ENCODE results near the gene FBXO3. TPM values are rescaled to one million over a fixed set of nuclear protein-coding genes. Genes with fewer than 3 reads are reported as not detected.

The FBXO3 gene
- total and polyA plus RNA-seq, 2 donors from 2014 or later: 27.5 to 40.4 TPM

DNA sequence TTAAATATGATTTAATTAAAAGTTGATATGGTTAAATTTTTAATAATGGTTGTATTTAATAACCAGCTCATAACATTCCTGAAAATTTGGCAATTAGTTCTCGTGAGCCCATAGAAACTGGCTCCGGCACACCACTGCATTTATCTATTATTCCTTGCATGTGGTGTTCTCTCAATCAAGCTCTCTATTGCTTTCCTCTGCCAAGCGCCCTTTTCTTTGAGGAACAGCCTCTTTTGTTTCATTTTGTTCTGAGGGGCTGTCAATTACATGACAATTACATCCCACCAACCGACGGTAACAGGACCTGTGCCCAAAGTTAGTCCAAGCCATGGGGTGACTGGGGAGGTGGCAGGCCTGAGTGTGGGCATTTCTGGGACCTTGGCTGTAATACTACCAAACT, 81.8 kb downstream of the FBXO3 start:
- no peaks in the 10 kb centered on the region for H3K27me3 ChIP-seq (ENCODE audit: control insufficient read depth, insufficient read depth, low read length)
- TF ChIP-seq, protein P1, sequence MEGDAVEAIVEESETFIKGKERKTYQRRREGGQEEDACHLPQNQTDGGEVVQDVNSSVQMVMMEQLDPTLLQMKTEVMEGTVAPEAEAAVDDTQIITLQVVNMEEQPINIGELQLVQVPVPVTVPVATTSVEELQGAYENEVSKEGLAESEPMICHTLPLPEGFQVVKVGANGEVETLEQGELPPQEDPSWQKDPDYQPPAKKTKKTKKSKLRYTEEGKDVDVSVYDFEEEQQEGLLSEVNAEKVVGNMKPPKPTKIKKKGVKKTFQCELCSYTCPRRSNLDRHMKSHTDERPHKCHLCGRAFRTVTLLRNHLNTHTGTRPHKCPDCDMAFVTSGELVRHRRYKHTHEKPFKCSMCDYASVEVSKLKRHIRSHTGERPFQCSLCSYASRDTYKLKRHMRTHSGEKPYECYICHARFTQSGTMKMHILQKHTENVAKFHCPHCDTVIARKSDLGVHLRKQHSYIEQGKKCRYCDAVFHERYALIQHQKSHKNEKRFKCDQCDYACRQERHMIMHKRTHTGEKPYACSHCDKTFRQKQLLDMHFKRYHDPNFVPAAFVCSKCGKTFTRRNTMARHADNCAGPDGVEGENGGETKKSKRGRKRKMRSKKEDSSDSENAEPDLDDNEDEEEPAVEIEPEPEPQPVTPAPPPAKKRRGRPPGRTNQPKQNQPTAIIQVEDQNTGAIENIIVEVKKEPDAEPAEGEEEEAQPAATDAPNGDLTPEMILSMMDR (IDR thresholded peaks at IDR 0.05; ENCODE audit: borderline replicate concordance, extremely low read depth, insufficient read depth): no peak
- peak overlapping the region; percentile 79 to 91 for H3K27ac ChIP-seq (ENCODE audit: low read depth in 2 of 2, low read length in 2 of 2)
- H3K9ac ChIP-seq (ENCODE audit: low read length in 3 of 3): peak overlapping the region in 1 of 3 donors; percentile 14
- peaks cover 0 to 46% (median 40%) of the 10 kb centered on the region in 3 donors for H3K4me1 ChIP-seq (ENCODE audit: control insufficient read depth in 2 of 3, insufficient read depth in 2 of 3, low read depth in 1 of 3, low read length in 3 of 3)
- H3K9me3 ChIP-seq (ENCODE audit: control insufficient read depth in 2 of 3, insufficient read depth in 1 of 3, low read length in 3 of 3): no peaks in the 10 kb centered on the region
- no peak overlapping the region for H3K4me3 ChIP-seq (ENCODE audit: low read length in 3 of 3)
- no peaks in the 10 kb centered on the region for H3K36me3 ChIP-seq (ENCODE audit: control insufficient read depth in 2 of 3, insufficient read depth in 3 of 3, low read length in 3 of 3)
- no peak for DNase-seq
- intact Hi-C loops (cut with DNase I): no loop called here
- no peak for FAIRE-seq

DNA sequence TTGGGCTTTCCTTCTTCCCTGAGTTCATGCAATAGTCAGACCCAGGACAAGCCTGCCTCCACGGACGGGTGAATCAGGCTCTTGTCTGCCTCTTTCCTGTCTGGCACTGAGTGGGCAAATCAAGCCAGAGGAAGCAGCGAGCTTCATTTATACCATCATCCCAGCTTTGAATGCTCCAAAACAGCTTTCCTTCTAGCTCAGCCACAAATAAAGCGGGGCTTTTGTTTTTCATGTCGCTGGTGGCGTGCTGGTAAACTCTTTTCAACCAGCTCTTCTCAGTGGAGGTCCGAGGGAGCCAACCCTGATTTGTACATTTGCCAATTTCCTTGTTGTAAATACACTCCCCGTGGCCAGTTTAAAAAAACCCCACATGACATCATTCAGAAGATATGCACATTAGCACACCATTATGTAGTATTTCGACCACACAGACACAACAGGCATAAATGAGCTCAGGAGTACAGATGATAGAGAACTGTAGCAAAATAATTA, 82.3 kb downstream of the FBXO3 start:
- no peaks in the 10 kb centered on the region for H3K27me3 ChIP-seq (ENCODE audit: control insufficient read depth, insufficient read depth, low read length)
- H3K9ac ChIP-seq (ENCODE audit: low read length in 3 of 3): peak overlapping the region in 2 of 3 donors; percentile 34 to 67
- intact Hi-C loops (cut with DNase I): no loop called here
- FAIRE-seq: peak; percentile 41
- H3K36me3 ChIP-seq (ENCODE audit: control insufficient read depth in 2 of 3, insufficient read depth in 3 of 3, low read length in 3 of 3): no peaks in the 10 kb centered on the region
- peak overlapping the region; percentile 91 to 96 for H3K27ac ChIP-seq (ENCODE audit: low read depth in 2 of 2, low read length in 2 of 2)
- peak overlapping the region in 2 of 3 donors; percentile 16 to 21 for H3K4me3 ChIP-seq (ENCODE audit: low read length in 3 of 3)
- TF ChIP-seq, protein P1 (IDR thresholded peaks at IDR 0.05; ENCODE audit: borderline replicate concordance, extremely low read depth, insufficient read depth): no peak
- H3K9me3 ChIP-seq (ENCODE audit: control insufficient read depth in 2 of 3, insufficient read depth in 1 of 3, low read length in 3 of 3): no peaks in the 10 kb centered on the region
- H3K4me1 ChIP-seq (ENCODE audit: control insufficient read depth in 2 of 3, insufficient read depth in 2 of 3, low read depth in 1 of 3, low read length in 3 of 3): peaks cover 0 to 45% (median 40%) of the 10 kb centered on the region in 3 donors
- peak in 3 of 5 donors; percentile 76 to 86 (median 85) for DNase-seq

DNA sequence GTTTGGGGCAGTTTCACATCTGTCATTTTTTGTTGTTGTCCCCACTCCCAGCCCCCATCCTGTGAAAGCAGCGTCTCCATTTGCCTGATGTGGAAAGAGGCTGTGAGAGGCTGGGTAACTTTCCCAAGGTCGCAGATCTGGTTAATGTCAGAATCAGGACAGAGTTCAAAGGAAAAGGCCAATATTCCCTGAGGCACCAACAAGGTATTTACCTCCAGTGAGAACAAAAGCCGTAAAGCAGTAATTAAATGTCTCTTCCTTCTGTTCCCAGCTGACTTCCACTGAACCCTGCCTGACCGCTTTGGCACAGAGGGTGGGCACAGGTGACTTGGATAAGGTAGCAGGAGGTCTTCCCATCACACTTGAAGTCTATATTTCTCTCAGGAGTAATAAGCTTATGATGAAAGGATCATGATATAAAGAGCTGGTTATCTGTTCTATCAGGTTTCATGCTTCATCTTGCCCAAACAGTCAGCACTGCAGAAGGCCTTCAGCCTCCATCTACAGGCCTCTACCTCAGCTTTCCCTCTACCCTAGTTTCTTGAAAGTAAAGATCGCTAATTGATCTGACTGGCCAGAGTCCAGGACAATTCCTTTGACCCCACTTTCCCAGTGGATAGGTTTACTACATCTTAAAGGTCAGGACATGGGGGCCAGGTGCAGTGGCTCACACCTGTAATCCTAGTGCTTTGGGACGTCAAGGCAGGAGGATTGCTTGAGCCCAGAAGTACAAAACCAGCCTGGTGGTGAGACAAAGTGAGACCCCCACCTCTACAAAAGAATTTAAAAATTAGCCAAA, 83.1 kb downstream of the FBXO3 start:
- Histone ChIP-seq H3K9ac (ENCODE audit: low read length in 3 of 3) (peak overlapping the region in 1 of 3 donors; percentile 67), H3K4me3 (ENCODE audit: low read length in 3 of 3) (peak overlapping the region in 1 of 3 donors; percentile 3), H3K27ac (ENCODE audit: low read depth in 2 of 2, low read length in 2 of 2) (peak overlapping the region; percentile 91 to 96), H3K4me1 (ENCODE audit: control insufficient read depth in 2 of 3, insufficient read depth in 2 of 3, low read depth in 1 of 3, low read length in 3 of 3) (peaks cover 0 to 40% (median 38%) of the 10 kb centered on the region in 3 donors), H3K9me3 (ENCODE audit: control insufficient read depth in 2 of 3, insufficient read depth in 1 of 3, low read length in 3 of 3) (no peaks in the 10 kb centered on the region), H3K36me3 (ENCODE audit: control insufficient read depth in 2 of 3, insufficient read depth in 3 of 3, low read length in 3 of 3) (no peaks in the 10 kb centered on the region), H3K27me3 (ENCODE audit: control insufficient read depth, insufficient read depth, low read length) (no peaks in the 10 kb centered on the region)
- FAIRE-seq: no peak
- peak in 1 of 5 donors; percentile 26 for DNase-seq
- intact Hi-C loops (cut with DNase I): no loop called here
- TF ChIP-seq, protein P1 (IDR thresholded peaks at IDR 0.05; ENCODE audit: borderline replicate concordance, extremely low read depth, insufficient read depth): no peak

Other genes starting within 250 kb of the FBXO3 start
- gene C11orf91, start 73.7 kb downstream of the FBXO3 start, total RNA-seq: not detected
- gene C11orf91, start 73.7 kb downstream of the FBXO3 start, polyA plus RNA-seq (ENCODE audit: insufficient read depth, low read depth, low replicate concordance): not detected
- gene CD59, start 38.1 kb downstream of the FBXO3 start, total RNA-seq: 1,010 TPM
- 559 TPM for gene CD59, start 38.1 kb downstream of the FBXO3 start, polyA plus RNA-seq (ENCODE audit: insufficient read depth, low read depth, low replicate concordance)
- gene LMO2, start 117.6 kb upstream of the FBXO3 start, total RNA-seq: 60.6 TPM
- 57.1 TPM for gene LMO2, start 117.6 kb upstream of the FBXO3 start, polyA plus RNA-seq (ENCODE audit: insufficient read depth, low read depth, low replicate concordance)

Measured in kidney (tissue), 14 donors.